ENCODE results near the gene BIRC6. TPM values are rescaled to one million over a fixed set of nuclear protein-coding genes. Genes with fewer than 3 reads are reported as not detected.

BIRC6 gene
- total RNA-seq, 1 experiment from 2014 or later = 96.7 TPM

DNA sequence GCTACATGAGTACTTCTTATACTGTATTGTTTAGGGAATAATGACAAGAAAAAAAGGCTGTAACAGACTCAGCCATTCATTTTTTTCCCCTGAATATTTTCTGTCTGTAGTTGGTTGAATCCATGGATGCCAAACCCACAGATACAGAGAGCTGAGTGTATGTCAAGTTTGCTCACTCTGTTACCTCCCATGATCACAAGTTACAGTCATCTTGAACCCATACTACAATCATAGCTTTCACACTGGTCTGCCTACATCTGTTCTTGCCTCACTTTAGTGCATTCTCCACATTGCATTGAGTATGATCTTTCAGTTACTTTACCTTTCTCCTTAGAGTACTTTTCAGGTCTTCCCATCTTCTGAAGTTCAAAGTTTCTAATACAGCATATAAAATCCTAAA, 94.0 kb downstream of the BIRC6 start:
- ChIA-PET CTCF (no interaction called here), POLR2A (no interaction called here)
- Histone ChIP-seq H3K4me3 (ENCODE audit: low read depth, low read length) (no peak overlapping the region), H3K27me3 (replicated peaks; ENCODE audit: control insufficient read depth, insufficient read depth, low read length) (no peaks in the 10 kb centered on the region), H3K36me3 (ENCODE audit: control insufficient read depth, insufficient read depth, low read length) (no peaks in the 10 kb centered on the region), H3K9me3 (no peaks in the 10 kb centered on the region), H3K4me1 (no peaks in the 10 kb centered on the region)
- Mint-ChIP-seq H3K4me3 (ENCODE audit: unreplicated experiment) (no peak overlapping the region), H3K4me1 (ENCODE audit: low read depth, unreplicated experiment) (no peaks in the 10 kb centered on the region), H3K36me3 (ENCODE audit: insufficient read depth, unreplicated experiment) (peaks cover 44% of the 10 kb centered on the region), H3K27me3 (ENCODE audit: insufficient read depth, unreplicated experiment) (no peaks in the 10 kb centered on the region), H3K27ac (ENCODE audit: unreplicated experiment) (no peak overlapping the region), H3K9me3 (ENCODE audit: unreplicated experiment) (no peaks in the 10 kb centered on the region)
- TF ChIP-seq, protein P1, sequence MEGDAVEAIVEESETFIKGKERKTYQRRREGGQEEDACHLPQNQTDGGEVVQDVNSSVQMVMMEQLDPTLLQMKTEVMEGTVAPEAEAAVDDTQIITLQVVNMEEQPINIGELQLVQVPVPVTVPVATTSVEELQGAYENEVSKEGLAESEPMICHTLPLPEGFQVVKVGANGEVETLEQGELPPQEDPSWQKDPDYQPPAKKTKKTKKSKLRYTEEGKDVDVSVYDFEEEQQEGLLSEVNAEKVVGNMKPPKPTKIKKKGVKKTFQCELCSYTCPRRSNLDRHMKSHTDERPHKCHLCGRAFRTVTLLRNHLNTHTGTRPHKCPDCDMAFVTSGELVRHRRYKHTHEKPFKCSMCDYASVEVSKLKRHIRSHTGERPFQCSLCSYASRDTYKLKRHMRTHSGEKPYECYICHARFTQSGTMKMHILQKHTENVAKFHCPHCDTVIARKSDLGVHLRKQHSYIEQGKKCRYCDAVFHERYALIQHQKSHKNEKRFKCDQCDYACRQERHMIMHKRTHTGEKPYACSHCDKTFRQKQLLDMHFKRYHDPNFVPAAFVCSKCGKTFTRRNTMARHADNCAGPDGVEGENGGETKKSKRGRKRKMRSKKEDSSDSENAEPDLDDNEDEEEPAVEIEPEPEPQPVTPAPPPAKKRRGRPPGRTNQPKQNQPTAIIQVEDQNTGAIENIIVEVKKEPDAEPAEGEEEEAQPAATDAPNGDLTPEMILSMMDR (IDR thresholded peaks at IDR 0.05; ENCODE audit: insufficient read depth in 1 of 2, low read depth in 1 of 2, low read length in 1 of 2, severe bottlenecking in 1 of 2, unreplicated experiment in 1 of 2) = no peak
- DNase-seq = no peak
- no TSS peak for BruUV-seq (replicated peaks)
- intact Hi-C loops (cut with micrococcal nuclease; ENCODE audit: unreplicated experiment) = no loop called here

DNA sequence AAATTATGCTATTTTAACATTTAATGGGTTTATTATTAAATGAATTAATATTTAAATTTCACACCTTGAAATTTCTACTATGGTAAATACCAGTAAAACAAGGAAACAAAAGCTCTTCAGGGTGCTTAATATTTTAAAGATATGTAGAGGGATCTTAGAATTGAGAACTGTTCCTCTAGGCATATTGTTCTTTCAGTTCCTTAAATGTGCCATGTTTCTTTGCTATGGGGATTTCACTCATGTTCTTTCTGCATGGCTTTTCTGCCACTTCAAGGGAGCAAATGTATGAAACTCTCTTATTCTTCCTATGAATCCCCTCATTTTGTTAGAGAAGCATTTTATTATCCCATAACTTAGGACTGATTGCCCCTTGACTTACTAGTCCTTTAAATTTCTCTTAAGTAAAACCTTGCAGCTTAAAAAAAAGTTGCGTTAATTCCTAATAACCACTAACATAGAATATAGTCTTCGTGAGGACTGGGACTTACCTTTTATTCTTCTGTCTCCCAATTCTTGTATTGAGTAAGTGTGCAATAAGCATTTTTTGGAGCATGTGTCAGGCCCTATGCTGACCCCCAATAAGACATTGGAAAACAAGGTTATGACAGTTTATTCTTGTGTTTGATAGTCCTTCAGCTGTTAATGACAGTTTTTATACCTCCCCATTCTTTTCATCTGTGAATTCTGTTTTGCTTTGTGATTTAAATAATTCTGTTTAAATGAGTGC, 95.7 kb downstream of the BIRC6 start:
- BruUV-seq (replicated peaks) = no TSS peak
- Mint-ChIP-seq H3K9me3 (ENCODE audit: unreplicated experiment) (no peaks in the 10 kb centered on the region), H3K4me3 (ENCODE audit: unreplicated experiment) (no peak overlapping the region), H3K27me3 (ENCODE audit: insufficient read depth, unreplicated experiment) (no peaks in the 10 kb centered on the region), H3K27ac (ENCODE audit: unreplicated experiment) (no peak overlapping the region), H3K4me1 (ENCODE audit: low read depth, unreplicated experiment) (peaks cover 7% of the 10 kb centered on the region), H3K36me3 (ENCODE audit: insufficient read depth, unreplicated experiment) (peaks cover 52% of the 10 kb centered on the region)
- ChIA-PET CTCF (no interaction called here), POLR2A (no interaction called here)
- H3K36me3 ChIP-seq (ENCODE audit: control insufficient read depth, insufficient read depth, low read length) = no peaks in the 10 kb centered on the region
- no peak overlapping the region for H3K4me3 ChIP-seq (ENCODE audit: low read depth, low read length)
- no peaks in the 10 kb centered on the region for H3K27me3 ChIP-seq (replicated peaks; ENCODE audit: control insufficient read depth, insufficient read depth, low read length)
- DNase-seq = no peak
- H3K9me3 ChIP-seq = no peaks in the 10 kb centered on the region
- TF ChIP-seq, protein P1 (IDR thresholded peaks at IDR 0.05; ENCODE audit: insufficient read depth in 1 of 2, low read depth in 1 of 2, low read length in 1 of 2, severe bottlenecking in 1 of 2, unreplicated experiment in 1 of 2) = no peak
- no peaks in the 10 kb centered on the region for H3K4me1 ChIP-seq
- intact Hi-C loops (cut with micrococcal nuclease; ENCODE audit: unreplicated experiment) = no loop called here

DNA sequence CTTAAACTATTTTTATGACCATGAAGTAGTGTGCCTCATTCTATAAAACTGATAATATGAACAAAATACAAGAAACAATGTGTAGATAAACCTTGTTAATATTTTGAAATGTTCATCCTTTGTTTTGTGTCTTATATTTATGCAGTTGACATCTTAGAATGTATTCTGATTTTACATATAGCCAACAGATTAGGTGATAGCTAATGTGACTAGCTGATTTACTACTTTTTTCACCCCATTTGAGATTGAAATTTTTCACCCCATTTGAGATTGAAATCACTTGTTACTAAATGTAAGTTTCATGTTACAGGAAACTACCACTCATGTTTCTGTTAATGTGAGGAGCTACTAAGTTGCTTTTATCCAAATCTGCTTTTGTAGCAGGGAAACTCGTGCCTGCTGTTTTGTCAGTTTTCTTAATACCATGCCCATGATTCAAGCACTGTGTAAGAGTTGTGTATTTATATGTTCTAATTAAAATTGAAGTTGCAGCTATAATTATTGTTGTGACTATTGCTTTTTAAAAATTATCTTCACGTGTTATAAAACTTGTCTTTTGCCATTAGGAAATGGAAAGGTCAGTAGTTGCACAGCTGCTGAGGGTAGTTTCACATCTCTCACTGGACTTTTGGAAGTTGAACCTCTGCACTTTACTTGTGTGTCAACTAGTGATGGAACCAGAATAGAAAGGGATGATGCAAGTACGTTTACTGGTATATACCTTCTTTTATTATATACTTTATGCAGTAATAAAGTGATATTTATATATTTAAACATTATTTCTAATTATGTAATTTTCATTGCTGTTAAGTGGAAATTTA, 96.6 kb downstream of the BIRC6 start:
- H3K9me3 ChIP-seq = no peaks in the 10 kb centered on the region
- POLR2A ChIA-PET = no interaction called here
- H3K36me3 ChIP-seq (ENCODE audit: control insufficient read depth, insufficient read depth, low read length) = no peaks in the 10 kb centered on the region
- H3K4me3 ChIP-seq (ENCODE audit: low read depth, low read length) = no peak overlapping the region
- H3K4me1 ChIP-seq = no peaks in the 10 kb centered on the region
- H3K27me3 ChIP-seq (replicated peaks; ENCODE audit: control insufficient read depth, insufficient read depth, low read length) = no peaks in the 10 kb centered on the region
- DNase-seq = no peak
- Mint-ChIP-seq H3K27me3 (ENCODE audit: insufficient read depth, unreplicated experiment) (no peaks in the 10 kb centered on the region), H3K36me3 (ENCODE audit: insufficient read depth, unreplicated experiment) (peaks cover 53% of the 10 kb centered on the region), H3K9me3 (ENCODE audit: unreplicated experiment) (peaks cover 5% of the 10 kb centered on the region), H3K27ac (ENCODE audit: unreplicated experiment) (no peak overlapping the region), H3K4me1 (ENCODE audit: low read depth, unreplicated experiment) (peaks cover 13% of the 10 kb centered on the region), H3K4me3 (ENCODE audit: unreplicated experiment) (no peak overlapping the region)
- BruUV-seq (replicated peaks) = no TSS peak
- CTCF ChIA-PET = no interaction called here
- TF ChIP-seq, protein P1 (IDR thresholded peaks at IDR 0.05; ENCODE audit: insufficient read depth in 1 of 2, low read depth in 1 of 2, low read length in 1 of 2, severe bottlenecking in 1 of 2, unreplicated experiment in 1 of 2) = no peak
- intact Hi-C loops (cut with micrococcal nuclease; ENCODE audit: unreplicated experiment) = no loop called here

All from Caco-2 (cell line).